GM12878 (cell line): ENCODE data around the gene BNIP3. TPM values are rescaled to one million over a fixed set of nuclear protein-coding genes. Genes with fewer than 3 reads are reported as not detected.

ENCODE experiments used
- ATAC-seq: fragments of 200-7000 bp; cut with Tn5 transposase; 3 replicates; pipeline ENCODE4 v1.9.1; 2020; ENCODE audit warnings: mild to moderate bottlenecking, moderate library complexity
- BruUV-seq: library from RNA; stranded (reverse); fragments of 400-500 nt; replicated peaks from 2 replicates; lab custom pipeline; 2021; lab: Mats Ljungman, UMichigan
- CTCF ChIA-PET: fragments of 300-600 bp; sonication (Branson Sonifier 250); formaldehyde crosslinking; extraction: SDS; loops from one replicate; lab custom pipeline; 2021; ENCODE audit warnings: inconsistent platforms; lab: Yijun Ruan, JAX
- POLR2A ChIA-PET: fragments of 350-600 bp; formaldehyde crosslinking; extraction: SDS; loops from one replicate; lab custom pipeline; 2021; ENCODE audit warnings: inconsistent platforms; lab: Charles Lee
- RAD21 ChIA-PET: fragments of 300-600 bp; sonication (Branson Sonifier 250); formaldehyde crosslinking; loops from one replicate; lab custom pipeline; 2023; ENCODE audit warnings: antibody characterized with exemption; ENCODE audit not compliant: unreplicated experiment; lab: Charles Lee
- SMC1A ChIA-PET: fragments of 300-600 bp; sonication (Branson Sonifier 250); formaldehyde crosslinking; loops from one replicate; lab custom pipeline; 2023; ENCODE audit not compliant: unreplicated experiment, uncharacterized antibody; lab: Charles Lee
- DNase-seq: peaks from one replicate; pipeline ENCODE4 v3.0.0-alpha.2; 2011; ENCODE audit warnings: low read depth, low spot score
- FAIRE-seq: peaks from 3 replicates; lab custom pipeline; 2011; peaks lifted over from hg19 to GRCh38; lab: Jason Lieb, UNC
- H2AFZ ChIP-seq: 2 replicates; pipeline ENCODE4 v1.6.0; 2011; ENCODE audit warnings: low read depth, low read length, control low read depth; ENCODE audit not compliant: control insufficient read depth
- H3K27ac ChIP-seq: 2 replicates; pipeline ENCODE4 v1.5.1; 2011; ENCODE audit warnings: control low read depth; ENCODE audit not compliant: control insufficient read depth, insufficient read depth
- H3K27me3 ChIP-seq, 2 experiments: replicated peaks in 1 of 2; 2 replicates each; pipeline versions ENCODE4 v1.6.0 to v1.6.1; 2011; ENCODE audit warnings: low read length in 1 of 2; ENCODE audit not compliant: control insufficient read depth in 2 of 2, insufficient read depth in 2 of 2
- H3K36me3 ChIP-seq, 2 experiments: 2 replicates each; pipeline ENCODE4 v1.5.1; 2011; ENCODE audit warnings: low read length in 1 of 2; ENCODE audit not compliant: control insufficient read depth in 2 of 2, insufficient read depth in 2 of 2
- H3K4me1 ChIP-seq: 2 replicates; pipeline ENCODE4 v1.6.1; 2011; ENCODE audit warnings: mild to moderate bottlenecking, low read length, moderate library complexity, mixed read lengths; ENCODE audit not compliant: control insufficient read depth, insufficient read depth
- H3K4me2 ChIP-seq: 2 replicates; pipeline ENCODE4 v1.6.0; 2011; ENCODE audit warnings: control low read depth; ENCODE audit not compliant: control insufficient read depth, insufficient read depth
- H3K4me3 ChIP-seq: fragments of 200-600 bp; sonication (generic); 2 replicates; pipeline ENCODE4 v1.5.1; 2016
- H3K79me2 ChIP-seq: 2 replicates; pipeline ENCODE4 v1.6.0; 2011; ENCODE audit warnings: low read length; ENCODE audit not compliant: control insufficient read depth, insufficient read depth
- H3K9ac ChIP-seq: 2 replicates; pipeline ENCODE4 v1.8.0; 2011; ENCODE audit warnings: low read length, control low read depth, mixed read lengths; ENCODE audit not compliant: control insufficient read depth, insufficient read depth
- H3K9me3 ChIP-seq: replicated peaks from 3 replicates; pipeline ENCODE4 v1.5.1; 2011; ENCODE audit warnings: mild to moderate bottlenecking, low read length; ENCODE audit not compliant: control insufficient read depth, insufficient read depth
- H4K20me1 ChIP-seq: 2 replicates; pipeline ENCODE4 v1.6.0; 2011; ENCODE audit not compliant: control insufficient read depth, insufficient read depth
- BMI1 ChIP-seq: fragments of 450-650 bp; IDR thresholded peaks from 2 replicates; pipeline ENCODE4 v1.6.1; 2016; ENCODE audit warnings: mild to moderate bottlenecking, moderate library complexity, borderline replicate concordance
- BRCA1 ChIP-seq: IDR thresholded peaks from 2 replicates; pipeline ENCODE4 v1.6.1; 2011; ENCODE audit warnings: low read depth, low read length, improper control_type of control experiment
- CREB1 ChIP-seq: IDR thresholded peaks from 2 replicates; pipeline ENCODE4 v1.6.1; 2012; ENCODE audit warnings: low read depth, mild to moderate bottlenecking, inconsistent platforms
- EZH2 ChIP-seq: IDR thresholded peaks from 2 replicates; pipeline ENCODE4 v1.6.1; 2012; ENCODE audit warnings: low read depth, mild to moderate bottlenecking, control low read depth, inconsistent platforms, low read length, borderline replicate concordance; ENCODE audit not compliant: control insufficient read depth
- HDAC2 ChIP-seq: fragments of 200-600 bp; sonication (generic); IDR thresholded peaks from 2 replicates; pipeline ENCODE4 v1.6.1; 2017
- MTA2 ChIP-seq: fragments of 450-650 bp; IDR thresholded peaks from 2 replicates; pipeline ENCODE4 v1.6.1; 2016; ENCODE audit warnings: low read depth, mild to moderate bottlenecking, moderate library complexity
- NFIC ChIP-seq: IDR thresholded peaks from 2 replicates; pipeline ENCODE4 v1.6.1; 2012; ENCODE audit warnings: low read depth, mild to moderate bottlenecking, inconsistent platforms, low read length, moderate library complexity
- NR2C2 ChIP-seq: IDR thresholded peaks from 2 replicates; pipeline ENCODE4 v1.6.1; 2011; ENCODE audit warnings: borderline replicate concordance, low read depth; ENCODE audit not compliant: control insufficient read depth, insufficient read length
- RAD21 ChIP-seq: IDR thresholded peaks from 2 replicates; pipeline ENCODE4 v1.6.1; 2011; ENCODE audit warnings: mild to moderate bottlenecking, low read depth, low read length, moderate library complexity; ENCODE audit not compliant: insufficient read depth
- RB1 ChIP-seq: fragments of 450-650 bp; formaldehyde crosslinking; IDR thresholded peaks from 2 replicates; pipeline ENCODE4 v1.6.1; 2017; ENCODE audit warnings: mild to moderate bottlenecking, borderline replicate concordance
- RUNX3 ChIP-seq: IDR thresholded peaks from 2 replicates; pipeline ENCODE4 v1.6.1; 2012; ENCODE audit warnings: low read length, inconsistent platforms
- SPI1 ChIP-seq: IDR thresholded peaks from 2 replicates; pipeline ENCODE4 v1.6.1; 2011; ENCODE audit warnings: low read depth, mild to moderate bottlenecking, low read length, moderate library complexity, borderline replicate concordance; ENCODE audit not compliant: insufficient read depth
- STAT3 ChIP-seq: IDR thresholded peaks from 2 replicates; pipeline ENCODE4 v1.6.1; 2011; ENCODE audit warnings: low read depth, low read length, improper control_type of control experiment
- ZNF274 ChIP-seq: IDR thresholded peaks from one replicate; pipeline ENCODE4 v1.8.0; 2011; ENCODE audit not compliant: insufficient read length, insufficient read depth
- WGBS: methylation state at CpG from one replicate; pipeline ENCODE4 v1.1.6; 2016; ENCODE audit warnings: low lambda C conversion rate; ENCODE audit not compliant: insufficient replicate concordance, insufficient coverage; ENCODE audit errors: missing lambda C conversion rate; 5-methylcytosine and 5-hydroxymethylcytosine counted together
- in situ Hi-C: fragments of 300-500 bp; cut with MboI; formaldehyde crosslinking; loops from 9 replicates; pipeline ENCODE4 v1.14.3; 2018; ENCODE audit warnings: mixed read lengths
- intact Hi-C: fragments of 100-400 bp; cut with micrococcal nuclease; formaldehyde crosslinking; loops from one replicate; pipeline ENCODE4 v1.14.2; 2022; ENCODE audit not compliant: unreplicated experiment
- polyA plus RNA-seq, 11 experiments: library from polyadenylated mRNA; depleted of rRNA in 4 of 11; unstranded in 6 of 11; stranded (reverse) in 5 of 11; fragments of >200 nt; fragmentation: Nextera tagmentation in 4 of 11; fragmentation: Illumina TruSeq in 1 of 11; extraction: Ambion mirVana in 4 of 11; extraction: Trizol in 1 of 11; gene quantifications; 1 replicate in 1 of 11; 2 replicates in 10 of 11; pipeline versions ENCODE4 v1.2.1 to v1.2.3, GENCODE V29; 2011 to 2016; ENCODE audit warnings: inconsistent platforms in 2 of 11, missing spikeins in 2 of 11, low read depth in 1 of 11
- total RNA-seq, 4 experiments: library from RNA; depleted of rRNA in 3 of 4; stranded (reverse); fragments of >200 nt in 3 of 4; fragmentation: Illumina TruSeq in 1 of 4; extraction: Trizol in 1 of 4; gene quantifications; 2 replicates each; pipeline versions ENCODE4 v1.2.1 to v1.2.3, GENCODE V29; 2013 to 2021
- TF ChIP-seq, protein P1 (sequence below): fragments of 150-350 bp; IDR thresholded peaks from 2 replicates; pipeline ENCODE4 v1.6.1; 2014; ENCODE audit warnings: mild to moderate bottlenecking, low read depth, low read length
- TF ChIP-seq, protein P2 (sequence below): fragments of 450-650 bp; IDR thresholded peaks from 2 replicates; pipeline ENCODE4 v1.6.1; 2016; ENCODE audit warnings: mild to moderate bottlenecking

Gene BNIP3
- total and polyA plus RNA-seq, 10 of the 15 experiments (the other 5 are each of a cell fraction or from before 2014, with no cell fraction given): 7.7 to 122 (median 29.9) TPM

DNA sequence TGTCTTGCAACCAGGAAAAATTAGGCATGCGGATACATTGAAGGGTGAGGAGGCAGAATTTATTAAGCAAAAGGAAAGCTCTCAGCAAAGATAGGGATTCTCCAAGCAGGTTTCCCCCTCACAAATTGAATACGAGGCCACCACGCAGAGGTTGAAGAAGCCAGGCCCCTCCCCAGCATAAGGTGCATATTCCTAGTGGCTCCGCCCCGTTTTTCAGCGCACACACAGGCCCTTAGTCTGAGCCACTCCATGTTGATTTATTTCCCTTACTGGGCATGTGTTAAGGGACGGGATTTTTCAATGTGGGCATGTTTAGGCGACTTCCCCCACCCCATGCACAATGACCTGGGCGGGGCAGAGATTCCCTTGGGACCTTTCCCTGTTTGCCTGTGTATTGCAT is 56.0 kb downstream of the BNIP3 start:
- Histone ChIP-seq H3K36me3 (peaks cover 2 to 5% of the 10 kb centered on the region in 2 experiments; a peak in 3 of 4 replicates), H3K9me3 (peaks cover 7% of the 10 kb centered on the region), H4K20me1 (peaks cover 4% of the 10 kb centered on the region; the same call in 1 of the 2 replicates), H3K4me1 (peaks cover 25% of the 10 kb centered on the region), H3K9ac (no peak overlapping the region), H2AFZ (no peak overlapping the region), H3K79me2 (peaks cover 75% of the 10 kb centered on the region), H3K4me2 (no peak overlapping the region), H3K4me3 (no peak overlapping the region), H3K27ac (no peak overlapping the region), H3K27me3 (no peaks in the 10 kb centered on the region)
- RAD21 ChIA-PET: no interaction called here
- WGBS: 98% methylated on average over 9 of the region's 9 CpGs
- no peak for DNase-seq
- POLR2A ChIA-PET: no interaction called here
- TF ChIP-seq CREB1: no peak
- no peak for TF ChIP-seq NR2C2
- no peak for TF ChIP-seq MTA2
- TF ChIP-seq RAD21: no peak
- TF ChIP-seq, protein P1, sequence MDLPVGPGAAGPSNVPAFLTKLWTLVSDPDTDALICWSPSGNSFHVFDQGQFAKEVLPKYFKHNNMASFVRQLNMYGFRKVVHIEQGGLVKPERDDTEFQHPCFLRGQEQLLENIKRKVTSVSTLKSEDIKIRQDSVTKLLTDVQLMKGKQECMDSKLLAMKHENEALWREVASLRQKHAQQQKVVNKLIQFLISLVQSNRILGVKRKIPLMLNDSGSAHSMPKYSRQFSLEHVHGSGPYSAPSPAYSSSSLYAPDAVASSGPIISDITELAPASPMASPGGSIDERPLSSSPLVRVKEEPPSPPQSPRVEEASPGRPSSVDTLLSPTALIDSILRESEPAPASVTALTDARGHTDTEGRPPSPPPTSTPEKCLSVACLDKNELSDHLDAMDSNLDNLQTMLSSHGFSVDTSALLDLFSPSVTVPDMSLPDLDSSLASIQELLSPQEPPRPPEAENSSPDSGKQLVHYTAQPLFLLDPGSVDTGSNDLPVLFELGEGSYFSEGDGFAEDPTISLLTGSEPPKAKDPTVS: no peak
- no peak for TF ChIP-seq RUNX3
- TF ChIP-seq, protein P2, sequence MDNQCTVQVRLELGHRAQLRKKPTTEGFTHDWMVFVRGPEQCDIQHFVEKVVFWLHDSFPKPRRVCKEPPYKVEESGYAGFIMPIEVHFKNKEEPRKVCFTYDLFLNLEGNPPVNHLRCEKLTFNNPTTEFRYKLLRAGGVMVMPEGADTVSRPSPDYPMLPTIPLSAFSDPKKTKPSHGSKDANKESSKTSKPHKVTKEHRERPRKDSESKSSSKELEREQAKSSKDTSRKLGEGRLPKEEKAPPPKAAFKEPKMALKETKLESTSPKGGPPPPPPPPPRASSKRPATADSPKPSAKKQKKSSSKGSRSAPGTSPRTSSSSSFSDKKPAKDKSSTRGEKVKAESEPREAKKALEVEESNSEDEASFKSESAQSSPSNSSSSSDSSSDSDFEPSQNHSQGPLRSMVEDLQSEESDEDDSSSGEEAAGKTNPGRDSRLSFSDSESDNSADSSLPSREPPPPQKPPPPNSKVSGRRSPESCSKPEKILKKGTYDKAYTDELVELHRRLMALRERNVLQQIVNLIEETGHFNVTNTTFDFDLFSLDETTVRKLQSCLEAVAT: no peak
- TF ChIP-seq STAT3: no peak
- TF ChIP-seq NFIC: no peak
- no peak for TF ChIP-seq SPI1
- no peak for TF ChIP-seq BRCA1
- TF ChIP-seq RB1: no peak
- no peak for TF ChIP-seq EZH2
- TF ChIP-seq HDAC2: no peak
- no peak for TF ChIP-seq BMI1
- TF ChIP-seq ZNF274: no peak
- ATAC-seq: no peak
- intact Hi-C loops: no loop called here
- CTCF ChIA-PET: no interaction called here
- FAIRE-seq: no peak
- in situ Hi-C loops: no loop called here
- SMC1A ChIA-PET: no interaction called here
- no TSS peak for BruUV-seq
